ENCODE results near the gene UPF1. TPM values are rescaled to one million over a fixed set of nuclear protein-coding genes. Genes with fewer than 3 reads are reported as not detected.

The UPF1 gene
- total RNA-seq, 3 donors from 2014 or later = 59.8 to 83.6 (median 75.2) TPM

- Histone ChIP-seq H3K27ac (no peak overlapping the region), H3K4me1 (peaks cover 7 to 19% of the 10 kb centered on the region in 2 donors), H3K9me3 (no peaks in the 10 kb centered on the region), H3K4me3 (peak overlapping the region in 1 of 3 donors; percentile 40), H3K36me3 (no peaks in the 10 kb centered on the region), H3K27me3 (no peaks in the 10 kb centered on the region)
- intact Hi-C loops (cut with DNase I; ENCODE audit: low total_unique reads) = no loop called here
- DNase-seq (ENCODE audit: low spot score in 2 of 2) = no peak
- no peak for TF ChIP-seq POLR2A (IDR thresholded peaks at IDR 0.05)
- no peak for TF ChIP-seq POLR2AphosphoS5 (IDR thresholded peaks at IDR 0.05)
- TF ChIP-seq CTCF (IDR thresholded peaks at IDR 0.05) = no peak
Observed at GRCh38 chr19:18839465-18840287, 7.9 kb downstream of the UPF1 start.

GRCh38 chr19:18840288-18841267 is 8.8 kb downstream of the UPF1 start:
- Histone ChIP-seq H3K36me3 (no peaks in the 10 kb centered on the region), H3K27ac (no peak overlapping the region), H3K27me3 (no peaks in the 10 kb centered on the region), H3K9me3 (no peaks in the 10 kb centered on the region), H3K4me3 (peak overlapping the region in 1 of 3 donors; percentile 40), H3K4me1 (peaks cover 7 to 19% of the 10 kb centered on the region in 2 donors)
- no peak for DNase-seq (ENCODE audit: low spot score in 2 of 2)
- intact Hi-C loops (cut with DNase I; ENCODE audit: low total_unique reads) = no loop called here
- TF ChIP-seq CTCF (IDR thresholded peaks at IDR 0.05) (no peak), POLR2AphosphoS5 (IDR thresholded peaks at IDR 0.05) (no peak), POLR2A (IDR thresholded peaks at IDR 0.05) (no peak)

GRCh38 chr19:18841400-18841799 is 9.6 kb downstream of the UPF1 start:
- Histone ChIP-seq H3K4me3 (no peak overlapping the region), H3K9me3 (no peaks in the 10 kb centered on the region), H3K27ac (no peak overlapping the region), H3K36me3 (no peaks in the 10 kb centered on the region), H3K27me3 (no peaks in the 10 kb centered on the region), H3K4me1 (peaks cover 7 to 19% of the 10 kb centered on the region in 2 donors)
- DNase-seq (ENCODE audit: low spot score in 2 of 2) = no peak
- TF ChIP-seq POLR2AphosphoS5 (IDR thresholded peaks at IDR 0.05) (no peak), CTCF (IDR thresholded peaks at IDR 0.05) (no peak), POLR2A (IDR thresholded peaks at IDR 0.05) (no peak)
- intact Hi-C loops (cut with DNase I; ENCODE audit: low total_unique reads) = no loop called here

GRCh38 chr19:18842166-18842565 is 10.4 kb downstream of the UPF1 start:
- DNase-seq (ENCODE audit: low spot score in 2 of 2) = no peak
- H3K36me3 ChIP-seq = no peaks in the 10 kb centered on the region
- intact Hi-C loops (cut with DNase I; ENCODE audit: low total_unique reads) = no loop called here

More at GRCh38 chr19:18842166-18842565, 10.4 kb downstream of the UPF1 start:
- H3K9me3 ChIP-seq = no peaks in the 10 kb centered on the region
- no peak for TF ChIP-seq POLR2A (IDR thresholded peaks at IDR 0.05)
- TF ChIP-seq CTCF (IDR thresholded peaks at IDR 0.05) = no peak
- TF ChIP-seq POLR2AphosphoS5 (IDR thresholded peaks at IDR 0.05) = no peak
- no peak overlapping the region for H3K27ac ChIP-seq
- no peak overlapping the region for H3K4me3 ChIP-seq
- H3K27me3 ChIP-seq = no peaks in the 10 kb centered on the region
- peaks cover 12 to 19% of the 10 kb centered on the region in 2 donors for H3K4me1 ChIP-seq
